Activated CD4-positive, alpha-beta memory T cell treated with anti-CD3 and anti-CD28 coated beads for 36 hours (primary cell): ENCODE measurements around the gene UBE2V1. TPM values are rescaled to one million over a fixed set of nuclear protein-coding genes. Genes with fewer than 3 reads are reported as not detected.

Experiments
- CTCF ChIA-PET: fragments of 350-600 bp; sonication (Branson Sonifier 250); formaldehyde crosslinking; loops from one replicate; lab custom pipeline; 2021; ENCODE audit warnings: antibody characterized with exemption, inconsistent platforms; lab: Charles Lee
- POLR2A ChIA-PET: fragments of 350-600 bp; sonication (Branson Sonifier 250); formaldehyde crosslinking; loops from one replicate; lab custom pipeline; 2021; ENCODE audit warnings: antibody characterized with exemption; lab: Charles Lee
- DNase-seq: peaks from one replicate; pipeline ENCODE4 v3.0.0-alpha.2; 2020
- H3K27ac Mint-ChIP-seq: one replicate; pipeline ENCODE4 v1.8.0; 2021; ENCODE audit warnings: mixed read lengths
- H3K27me3 Mint-ChIP-seq: one replicate; pipeline ENCODE4 v1.8.0; 2021; ENCODE audit warnings: mixed read lengths
- H3K36me3 Mint-ChIP-seq: one replicate; pipeline ENCODE4 v1.8.0; 2021; ENCODE audit warnings: mixed read lengths
- H3K4me1 Mint-ChIP-seq: one replicate; pipeline ENCODE4 v1.8.0; 2021; ENCODE audit warnings: low read depth, mixed read lengths
- H3K4me3 Mint-ChIP-seq: one replicate; pipeline ENCODE4 v1.8.0; 2021; ENCODE audit warnings: mild to moderate bottlenecking, mixed read lengths
- H3K9me3 Mint-ChIP-seq: one replicate; pipeline ENCODE4 v1.8.0; 2021; ENCODE audit warnings: mixed read lengths
- intact Hi-C: fragments of 100-400 bp; cut with micrococcal nuclease; formaldehyde crosslinking; loops from one replicate; pipeline ENCODE4 v1.15.1; 2023
- total RNA-seq, 2 experiments: library from RNA; stranded (reverse); gene quantifications; one replicate each; pipeline ENCODE4 v1.2.3, GENCODE V29; 2021

Gene UBE2V1
- total RNA-seq, 2 experiments from 2014 or later, result 167 to 172 TPM

DNA sequence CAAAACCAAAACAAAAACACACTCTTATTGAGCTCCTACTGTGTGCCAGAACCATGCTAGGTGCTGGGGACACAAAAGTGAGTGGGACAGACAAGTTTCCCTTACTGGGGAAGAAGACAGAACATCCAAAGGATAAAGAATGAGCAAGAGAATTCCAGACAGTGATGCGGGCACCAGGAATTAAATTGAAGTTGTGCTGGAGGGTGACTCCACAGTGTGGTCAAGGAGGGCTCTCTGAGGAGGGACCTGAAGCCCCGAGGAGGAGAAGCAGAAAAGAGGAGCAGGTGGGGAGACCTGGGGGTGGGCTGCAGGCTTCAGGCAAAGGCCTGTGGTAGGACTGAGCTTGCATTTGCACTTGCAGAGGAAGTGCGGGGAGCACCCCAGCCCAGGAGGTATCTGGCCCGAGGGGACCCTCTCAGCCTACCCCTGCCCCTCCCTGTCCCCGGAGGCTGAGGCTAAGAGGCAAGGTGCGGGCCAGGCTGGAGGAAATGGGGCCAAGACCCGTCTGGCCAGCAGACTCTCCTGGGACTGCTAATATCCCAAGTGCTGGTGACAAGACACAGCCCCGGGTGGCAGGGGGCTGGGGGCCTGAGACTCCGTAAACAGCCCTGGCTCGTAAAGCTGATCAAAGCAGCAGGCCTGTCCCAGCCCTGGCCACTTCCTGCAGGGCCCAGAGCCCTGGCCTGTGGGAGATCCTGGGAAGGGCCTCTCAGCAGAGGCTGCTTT is 73.1 kb downstream of the UBE2V1 start:
- Mint-ChIP-seq H3K36me3 (no peaks in the 10 kb centered on the region), H3K27me3 (no peaks in the 10 kb centered on the region), H3K9me3 (no peaks in the 10 kb centered on the region), H3K4me3 (no peak overlapping the region), H3K4me1 (no peaks in the 10 kb centered on the region), H3K27ac (no peak overlapping the region)
- intact Hi-C loops, result no loop called here
- ChIA-PET POLR2A (no interaction called here), CTCF (interaction anchor here (0.5 kb wide), 1 partner anchor 33 kb away, joined by 3 read pairs; no protein-coding TSS in a partner anchor)
- no peak for DNase-seq

DNA sequence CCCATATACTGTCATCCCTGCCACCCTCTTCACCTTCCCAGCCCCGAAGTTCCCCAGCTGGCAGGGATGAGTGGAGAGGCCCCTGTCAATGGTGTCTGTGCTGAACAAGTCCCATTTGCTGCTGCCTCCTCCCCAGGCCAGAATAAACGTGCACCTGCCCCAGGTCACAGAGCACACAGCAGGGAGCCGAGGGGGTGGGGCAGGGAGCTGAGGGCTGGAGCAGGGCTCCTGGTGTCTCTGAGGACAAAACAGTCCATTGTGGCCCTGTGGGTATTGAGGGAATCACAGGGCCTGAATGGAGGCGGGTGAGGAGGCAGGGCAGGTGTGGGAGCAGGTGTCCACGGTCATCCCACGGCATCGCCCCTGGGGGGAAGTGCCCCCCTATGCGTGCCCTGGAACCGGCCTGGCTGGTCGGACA is 74.4 kb downstream of the UBE2V1 start:
- no peaks in the 10 kb centered on the region for H3K9me3 Mint-ChIP-seq
- no peaks in the 10 kb centered on the region for H3K27me3 Mint-ChIP-seq
- H3K4me1 Mint-ChIP-seq, result no peaks in the 10 kb centered on the region

DNA sequence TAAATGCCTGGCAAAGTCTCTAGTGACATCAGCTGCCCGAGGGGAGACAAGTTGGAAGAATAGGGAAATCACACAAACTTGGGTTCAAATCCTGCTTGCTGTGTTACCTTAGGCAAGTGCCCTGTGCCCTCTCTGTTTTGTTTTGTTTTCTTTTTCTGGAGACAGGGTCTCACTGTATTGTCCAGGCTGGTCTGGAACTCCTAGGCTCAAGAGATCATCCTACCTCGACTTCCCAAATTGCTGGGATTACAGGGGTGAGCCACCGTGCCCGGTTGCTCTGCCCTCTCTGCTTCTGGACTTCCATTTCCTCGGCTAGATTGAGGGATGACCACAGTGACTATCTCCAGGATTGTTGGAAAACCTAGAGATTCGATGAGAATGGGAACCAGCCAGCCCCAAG is 74.8 kb downstream of the UBE2V1 start:
- Mint-ChIP-seq H3K4me3 (no peak overlapping the region), H3K4me1 (no peaks in the 10 kb centered on the region), H3K27me3 (no peaks in the 10 kb centered on the region), H3K9me3 (no peaks in the 10 kb centered on the region), H3K36me3 (no peaks in the 10 kb centered on the region), H3K27ac (no peak overlapping the region)
- CTCF ChIA-PET, result interaction anchor here (1.3 kb wide), 1 partner anchor 33 kb away, joined by 6 read pairs; no protein-coding TSS in a partner anchor
- DNase-seq, result no peak
- intact Hi-C loops, result no loop called here
- POLR2A ChIA-PET, result no interaction called here

More for the DNA sequence above, 74.4 kb downstream of the UBE2V1 start:
- no peak for DNase-seq
- ChIA-PET POLR2A (no interaction called here), CTCF (no interaction called here)
- Mint-ChIP-seq H3K36me3 (no peaks in the 10 kb centered on the region), H3K4me3 (no peak overlapping the region), H3K27ac (no peak overlapping the region)
- intact Hi-C loops, result no loop called here

DNA sequence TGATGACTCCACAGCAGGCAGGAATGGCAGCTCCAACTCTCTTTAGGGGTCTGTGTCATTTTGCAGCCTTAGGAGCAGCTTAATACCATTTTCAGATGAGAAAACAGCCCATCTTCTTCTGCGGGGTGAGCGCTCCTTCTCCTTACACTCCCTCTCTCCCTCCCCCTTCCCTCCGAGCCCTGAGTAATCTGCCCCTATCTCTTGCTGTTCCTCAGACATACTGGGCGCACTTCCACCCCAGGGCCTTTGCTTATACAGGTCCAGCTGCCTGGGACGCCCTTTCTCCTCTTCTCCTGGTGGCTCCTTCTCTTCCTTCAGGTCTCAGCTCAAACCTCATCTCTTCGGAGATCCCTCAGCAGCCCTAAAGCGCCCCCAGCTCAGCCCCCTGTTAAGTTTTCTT is 75.4 kb downstream of the UBE2V1 start:
- H3K9me3 Mint-ChIP-seq, result no peaks in the 10 kb centered on the region
- no peak for DNase-seq
- ChIA-PET POLR2A (no interaction called here), CTCF (interaction anchor here (1.3 to 2.3 kb wide), 2 partner anchors 34 to 59 kb away, joined by 6 to 11 read pairs; no protein-coding TSS in a partner anchor)
- H3K36me3 Mint-ChIP-seq, result no peaks in the 10 kb centered on the region
- H3K27me3 Mint-ChIP-seq, result no peaks in the 10 kb centered on the region
- no peaks in the 10 kb centered on the region for H3K4me1 Mint-ChIP-seq
- intact Hi-C loops, result no loop called here
- no peak overlapping the region for H3K4me3 Mint-ChIP-seq
- H3K27ac Mint-ChIP-seq, result no peak overlapping the region

DNA sequence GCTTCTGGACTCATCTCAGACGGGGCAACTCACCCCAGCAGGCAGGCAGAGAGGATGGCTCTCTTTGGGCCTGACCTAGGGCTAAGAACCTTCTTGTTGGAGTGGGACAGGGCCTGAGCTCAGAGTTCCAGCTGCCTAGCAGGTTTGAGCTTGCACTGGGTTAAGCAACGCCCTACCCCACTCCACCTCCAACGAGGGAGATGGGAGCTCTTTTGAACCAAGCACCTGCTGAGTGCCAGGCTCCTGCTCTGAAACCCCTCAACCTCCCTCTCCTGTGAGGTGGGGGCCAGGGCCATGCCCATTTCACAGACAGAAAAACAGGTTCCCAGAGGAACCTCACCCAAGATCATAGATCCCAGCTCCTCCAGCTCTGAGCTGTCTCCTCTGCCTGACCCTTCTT is 75.8 kb downstream of the UBE2V1 start:
- Mint-ChIP-seq H3K4me3 (no peak overlapping the region), H3K36me3 (no peaks in the 10 kb centered on the region), H3K4me1 (no peaks in the 10 kb centered on the region), H3K9me3 (no peaks in the 10 kb centered on the region), H3K27me3 (no peaks in the 10 kb centered on the region), H3K27ac (no peak overlapping the region)
- intact Hi-C loops, result no loop called here
- DNase-seq, result no peak
- CTCF ChIA-PET, result interaction anchor here (1.3 to 2.3 kb wide), 3 partner anchors 34 to 58 kb away, joined by 4 to 11 read pairs (median 6); no protein-coding TSS in a partner anchor
- POLR2A ChIA-PET, result no interaction called here

DNA sequence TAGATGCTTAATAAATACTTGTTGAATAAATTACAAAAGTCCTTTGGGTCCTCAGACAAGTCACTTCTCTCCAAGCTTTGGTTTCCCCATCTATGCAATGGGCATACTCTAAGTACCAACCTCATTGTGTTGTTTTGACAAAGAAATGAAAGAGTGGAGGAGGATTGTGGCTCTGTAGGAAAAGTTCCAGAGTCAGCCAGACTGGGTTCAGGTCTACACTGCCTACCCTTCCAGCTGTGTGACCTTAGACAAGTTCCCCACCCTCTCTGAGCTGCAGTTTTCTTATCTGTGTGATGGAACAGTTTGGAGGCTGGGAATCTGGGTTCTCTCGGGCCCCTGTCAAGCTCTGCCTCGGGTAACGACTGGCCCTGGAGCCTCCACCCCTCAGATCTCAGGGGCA is 76.2 kb downstream of the UBE2V1 start:
- intact Hi-C loops, result no loop called here
- Mint-ChIP-seq H3K27ac (no peak overlapping the region), H3K36me3 (no peaks in the 10 kb centered on the region), H3K9me3 (no peaks in the 10 kb centered on the region), H3K27me3 (no peaks in the 10 kb centered on the region), H3K4me1 (no peaks in the 10 kb centered on the region), H3K4me3 (no peak overlapping the region)
- ChIA-PET POLR2A (no interaction called here), CTCF (interaction anchor here (1.3 to 2.3 kb wide), 3 partner anchors 34 to 58 kb away, joined by 4 to 11 read pairs (median 6); no protein-coding TSS in a partner anchor)
- DNase-seq, result no peak

DNA sequence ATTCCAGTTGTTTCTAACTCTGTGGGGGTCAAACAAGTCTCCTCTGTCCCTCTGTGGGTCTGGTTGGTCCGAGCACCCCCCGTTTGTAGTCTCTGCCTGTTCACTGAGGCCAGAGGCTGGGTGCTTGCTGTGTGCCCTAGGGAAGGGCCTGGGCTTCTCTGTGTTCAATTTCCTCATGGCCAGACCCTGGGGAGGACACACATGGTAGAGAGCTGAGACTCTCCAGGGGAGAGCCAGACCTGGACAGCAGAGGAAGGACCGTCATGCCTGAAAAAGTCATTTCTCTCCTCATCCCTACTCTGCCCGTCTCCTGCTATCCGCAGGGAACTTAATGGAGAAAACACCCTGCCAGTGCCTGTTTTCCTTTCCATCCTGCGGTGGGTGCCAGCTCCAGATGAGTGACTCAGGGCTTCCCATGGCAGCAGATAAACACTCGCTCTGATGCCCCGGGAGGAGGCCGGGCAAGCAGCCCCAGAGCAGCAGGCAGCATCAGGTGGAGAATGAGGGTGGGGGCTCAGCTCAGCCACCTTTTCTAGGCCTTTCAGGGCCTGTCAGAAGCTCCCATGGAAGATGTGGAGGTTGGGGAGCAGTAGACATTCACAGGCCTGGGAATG is 78.3 kb downstream of the UBE2V1 start:
- CTCF ChIA-PET, result no interaction called here
- no peaks in the 10 kb centered on the region for H3K4me1 Mint-ChIP-seq
- intact Hi-C loops, result no loop called here
- POLR2A ChIA-PET, result no interaction called here
- H3K27me3 Mint-ChIP-seq, result peaks cover 2% of the 10 kb centered on the region
- no peak for DNase-seq
- no peaks in the 10 kb centered on the region for H3K36me3 Mint-ChIP-seq
- no peak overlapping the region for H3K4me3 Mint-ChIP-seq
- H3K9me3 Mint-ChIP-seq, result no peaks in the 10 kb centered on the region
- no peak overlapping the region for H3K27ac Mint-ChIP-seq

DNA sequence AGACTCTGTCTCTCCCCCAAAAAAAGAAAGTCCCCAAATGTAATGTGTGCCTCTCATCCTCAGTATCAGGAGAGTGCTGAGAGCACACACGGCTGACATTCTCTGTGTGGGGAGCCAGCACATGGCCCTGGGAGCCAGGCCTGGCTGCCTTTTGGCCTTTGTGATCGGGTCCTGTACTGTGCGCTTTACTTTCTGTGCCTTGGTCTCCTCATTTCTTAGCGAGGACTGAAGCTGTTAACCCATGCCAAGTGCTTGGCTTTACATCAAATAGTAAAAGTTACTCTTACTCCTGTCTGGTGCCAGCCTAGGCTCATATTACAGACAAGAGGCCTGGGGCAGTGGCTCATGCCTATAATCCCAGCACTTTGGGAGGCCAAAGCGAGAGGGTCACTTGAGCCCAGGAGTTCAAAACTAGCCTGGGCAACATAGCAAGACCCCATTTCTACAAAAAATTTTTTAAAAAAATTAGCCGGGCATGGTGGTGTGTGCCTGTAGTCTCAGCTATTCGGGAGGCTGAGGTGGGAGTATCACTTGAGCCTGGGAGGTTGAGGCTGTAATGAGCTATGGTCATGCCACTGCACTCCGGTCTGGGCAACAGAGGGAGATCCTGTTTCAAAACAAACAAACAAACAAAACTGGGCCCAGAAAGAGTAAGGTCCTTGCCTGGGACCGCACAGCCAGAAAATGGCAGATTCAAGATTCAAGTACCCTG is 79.8 kb downstream of the UBE2V1 start:
- DNase-seq, result no peak
- Mint-ChIP-seq H3K36me3 (no peaks in the 10 kb centered on the region), H3K9me3 (no peaks in the 10 kb centered on the region), H3K27ac (no peak overlapping the region), H3K27me3 (peaks cover 2% of the 10 kb centered on the region), H3K4me3 (no peak overlapping the region), H3K4me1 (no peaks in the 10 kb centered on the region)
- ChIA-PET POLR2A (no interaction called here), CTCF (no interaction called here)
- intact Hi-C loops, result no loop called here

Other genes starting within 250 kb of the UBE2V1 start
- 1 to 10 TPM; 7.9 to 8.6 TPM for gene SPATA2, start 197.6 kb downstream of the UBE2V1 start, total RNA-seq
- gene RNF114, start 176.8 kb downstream of the UBE2V1 start, total RNA-seq, result 10 to 100 TPM; 72.1 to 72.4 TPM
- gene SNAI1, start 130.2 kb downstream of the UBE2V1 start, total RNA-seq, result under 1 TPM in 1 of 2 experiments, not detected in 1; 0.27 TPM
- gene PEDS1, start 40.6 kb upstream of the UBE2V1 start, total RNA-seq, result 10 to 100 TPM; 15.0 to 16.9 TPM
- gene CEBPB, start 77.7 kb upstream of the UBE2V1 start, total RNA-seq, result 10 to 100 TPM; 53.3 to 56.5 TPM